GM20000 (cell line): Measurements from ENCODE around the gene NUFIP1.
"Not testable (repeated sequence)": the region's sequence is repeated elsewhere in the genome, so short reads cannot be mapped to it uniquely, and the experiment has no call there.

Source experiments
- DNase-seq: peaks from one replicate; pipeline ENCODE4 v3.0.0; 2012; ENCODE audit warnings: low spot score
- CTCF ChIP-seq: IDR thresholded peaks from 2 replicates; pipeline ENCODE4 v1.5.1; 2012; ENCODE audit warnings: mild to moderate bottlenecking, control low read depth; ENCODE audit errors: extremely low read depth, missing control alignments

Gene NUFIP1

GRCh38 chr13:44906713-44907112 lies 82.6 kb downstream of the NUFIP1 start:
- no peak for DNase-seq
- no peak for TF ChIP-seq CTCF

GRCh38 chr13:44906230-44906629 lies 83.0 kb downstream of the NUFIP1 start:
- TF ChIP-seq CTCF = no peak
- no peak for DNase-seq

- no peak for DNase-seq
- no peak for TF ChIP-seq CTCF
Measured at GRCh38 chr13:44905556-44905955, 83.7 kb downstream of the NUFIP1 start.

- TF ChIP-seq CTCF = no peak
- no peak for DNase-seq
Measured at GRCh38 chr13:44904967-44905366, 84.3 kb downstream of the NUFIP1 start.

- TF ChIP-seq CTCF = no peak
- DNase-seq = no peak
Measured at GRCh38 chr13:44903574-44903985, 85.7 kb downstream of the NUFIP1 start.

GRCh38 chr13:44902738-44903137 lies 86.5 kb downstream of the NUFIP1 start:
- no peak for TF ChIP-seq CTCF

GRCh38 chr13:44899967-44900366 lies 89.3 kb downstream of the NUFIP1 start:
- no peak for DNase-seq
- no peak for TF ChIP-seq CTCF

More at GRCh38 chr13:44902738-44903137, 86.5 kb downstream of the NUFIP1 start:
- DNase-seq = no peak

- DNase-seq = not testable (repeated sequence)
Measured at GRCh38 chr13:44898308-44898707, 91.0 kb downstream of the NUFIP1 start.
